ENCODE measurements around the gene ZNF408. TPM values are rescaled to one million over a fixed set of nuclear protein-coding genes. Genes with fewer than 3 reads are reported as not detected.
"Not testable (repeated sequence)": the region's sequence is repeated elsewhere in the genome, so short reads cannot be mapped to it uniquely, and the experiment has no call there.

ZNF408 gene
- total RNA-seq, 1 experiment from 2014 or later = 14.4 TPM

- Histone ChIP-seq H3K27me3 (ENCODE audit: insufficient read depth, low read length) (no peaks in the 10 kb centered on the region), H3K79me2 (ENCODE audit: insufficient read depth, low read length) (no peaks in the 10 kb centered on the region), H3K27ac (ENCODE audit: low read depth, low read length) (no peak overlapping the region), H2AFZ (ENCODE audit: low read depth, low read length, poor library complexity, severe bottlenecking) (no peak overlapping the region), H3K9ac (ENCODE audit: low read length) (no peak overlapping the region), H4K20me1 (ENCODE audit: insufficient read depth) (no peaks in the 10 kb centered on the region), H3K36me3 (ENCODE audit: control insufficient read depth in 1 of 2, insufficient read depth in 2 of 2, low read length in 2 of 2) (peaks cover 10 to 22% of the 10 kb centered on the region in 2 experiments; a peak in 3 of 4 replicates), H3K9me3 (ENCODE audit: control insufficient read depth in 1 of 2, insufficient read depth in 1 of 2, low read depth in 1 of 2, low read length in 2 of 2) (no peaks in the 10 kb centered on the region), H3K4me1 (ENCODE audit: control insufficient read depth in 1 of 2, insufficient read depth in 2 of 2, low read length in 2 of 2) (no peaks in the 10 kb centered on the region), H3K4me3 (replicated peaks in 1 of 2; ENCODE audit: low read depth in 1 of 2, low read length in 2 of 2) (no peak overlapping the region), H3K4me2 (ENCODE audit: low read length) (no peak overlapping the region), H3K9me2 (ENCODE audit: insufficient read depth) (no peaks in the 10 kb centered on the region)
- TF ChIP-seq ZBTB33 (IDR thresholded peaks at IDR 0.05; ENCODE audit: extremely low read depth, insufficient replicate concordance, low read length) = no peak
- TF ChIP-seq SIN3A (IDR thresholded peaks at IDR 0.05; ENCODE audit: low read depth) = no peak
- no peak for TF ChIP-seq EZH2phosphoT487 (IDR thresholded peaks at IDR 0.05; ENCODE audit: borderline replicate concordance)
- no peak for TF ChIP-seq REST (IDR thresholded peaks at IDR 0.05; ENCODE audit: low read depth)
- no peak for TF ChIP-seq POLR2AphosphoS5 (IDR thresholded peaks at IDR 0.05; ENCODE audit: low read depth, low read length)
- peak; percentile 53; the same call in 1 of the 2 replicates for TF ChIP-seq RAD21 (IDR thresholded peaks at IDR 0.05; ENCODE audit: low read depth)
- TF ChIP-seq POLR2A (IDR thresholded peaks at IDR 0.05; ENCODE audit: borderline replicate concordance, extremely low read depth, insufficient read depth, insufficient read length) = no peak
- TF ChIP-seq YY1 (IDR thresholded peaks at IDR 0.05; ENCODE audit: extremely low read depth, insufficient replicate concordance, low read depth, low read length) = no peak
- TF ChIP-seq, protein P1, sequence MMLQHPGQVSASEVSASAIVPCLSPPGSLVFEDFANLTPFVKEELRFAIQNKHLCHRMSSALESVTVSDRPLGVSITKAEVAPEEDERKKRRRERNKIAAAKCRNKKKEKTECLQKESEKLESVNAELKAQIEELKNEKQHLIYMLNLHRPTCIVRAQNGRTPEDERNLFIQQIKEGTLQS (IDR thresholded peaks at IDR 0.05) = no peak
- no peak for TF ChIP-seq ELF1 (IDR thresholded peaks at IDR 0.05; ENCODE audit: borderline replicate concordance, low read depth)
- no peak for TF ChIP-seq CBX3 (IDR thresholded peaks at IDR 0.05; ENCODE audit: low read depth)
- peak; percentile 31 to 61 (median 58); a peak in 4 of 6 replicates for TF ChIP-seq CTCF (IDR thresholded peaks at IDR 0.05 in 2 of 3, conservative IDR thresholded peaks at IDR 0.05 in 1 of 3; ENCODE audit: borderline replicate concordance in 1 of 3, insufficient read depth in 1 of 3, low read depth in 2 of 3, low read length in 2 of 3)
- TF ChIP-seq FOSL1 (IDR thresholded peaks at IDR 0.05; ENCODE audit: low read depth) = no peak
- BruUV-seq (replicated peaks) = no TSS peak
- CTCF ChIA-PET = interaction anchor here (1.4 kb wide), 1 partner anchor 483 kb away, joined by 4 read pairs; no protein-coding TSS in a partner anchor
- ATAC-seq (peak; percentile 89), DNase-seq (ENCODE audit: low read depth, low spot score) (no peak)
- POLR2A ChIA-PET = no interaction called here
- RAD21 ChIA-PET (ENCODE audit: low non-redundant PET in 1 of 2, low total read pairs in 2 of 2, uncharacterized antibody in 2 of 2, unreplicated experiment in 2 of 2) = no interaction called here
- intact Hi-C loops (cut with micrococcal nuclease) = loop anchor here (5.0 kb wide), 1 partner anchor 133 kb away; no protein-coding TSS in a partner anchor
These were observed 31.1 kb upstream of the ZNF408 start for GRCh38 chr11:46669711-46670139.

DNA sequence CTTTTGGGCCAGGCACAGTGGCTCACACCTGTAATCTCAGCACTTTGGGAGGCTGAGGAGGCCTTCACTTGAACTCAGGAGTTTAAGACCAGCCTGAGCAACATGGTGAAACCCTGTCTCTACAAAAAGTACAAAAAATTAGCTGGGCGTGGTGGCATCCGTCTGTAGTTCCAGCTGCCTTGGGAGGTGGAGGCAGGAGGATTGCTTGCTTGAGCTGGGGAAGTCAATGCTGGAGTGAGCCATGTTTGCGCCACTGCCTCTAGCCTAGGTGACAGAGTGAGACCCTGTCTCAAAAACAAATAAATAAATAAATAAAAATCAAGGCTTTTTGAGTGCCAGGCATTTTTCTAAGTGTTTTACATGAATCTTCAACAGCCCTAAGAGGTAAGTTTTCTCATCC is 30.3 kb upstream of the ZNF408 start:
- H3K27me3 ChIP-seq (ENCODE audit: insufficient read depth, low read length); H3K9ac ChIP-seq (ENCODE audit: low read length); BruUV-seq (replicated peaks); DNase-seq (ENCODE audit: low read depth, low spot score); POLR2A ChIA-PET; H3K79me2 ChIP-seq (ENCODE audit: insufficient read depth, low read length); H3K9me2 ChIP-seq (ENCODE audit: insufficient read depth); H3K4me2 ChIP-seq (ENCODE audit: low read length); H3K27ac ChIP-seq (ENCODE audit: low read depth, low read length); CTCF ChIA-PET; H3K4me1 ChIP-seq (ENCODE audit: control insufficient read depth in 1 of 2, insufficient read depth in 2 of 2, low read length in 2 of 2); RAD21 ChIA-PET (ENCODE audit: low non-redundant PET in 1 of 2, low total read pairs in 2 of 2, uncharacterized antibody in 2 of 2, unreplicated experiment in 2 of 2); H3K4me3 ChIP-seq (replicated peaks in 1 of 2; ENCODE audit: low read depth in 1 of 2, low read length in 2 of 2); intact Hi-C loops (cut with micrococcal nuclease); H3K9me3 ChIP-seq (ENCODE audit: control insufficient read depth in 1 of 2, insufficient read depth in 1 of 2, low read depth in 1 of 2, low read length in 2 of 2); H4K20me1 ChIP-seq (ENCODE audit: insufficient read depth); H2AFZ ChIP-seq (ENCODE audit: low read depth, low read length, poor library complexity, severe bottlenecking); ATAC-seq: not testable (repeated sequence)
- H3K36me3 ChIP-seq (ENCODE audit: control insufficient read depth in 1 of 2, insufficient read depth in 2 of 2, low read length in 2 of 2) = peaks cover 10 to 22% of the 10 kb centered on the region in 2 experiments; a peak in 3 of 4 replicates

Measured in HCT116 (cell line).